GM21723 (cell line): ENCODE results near the gene RAD50.

Experiments
- ATAC-seq: cut with Tn5 transposase; IDR thresholded peaks from one replicate; pipeline ENCODE4 v1.9.1; 2021; ENCODE audit warnings: mild to moderate bottlenecking, moderate library complexity; ENCODE audit not compliant: unreplicated experiment

RAD50 gene

DNA sequence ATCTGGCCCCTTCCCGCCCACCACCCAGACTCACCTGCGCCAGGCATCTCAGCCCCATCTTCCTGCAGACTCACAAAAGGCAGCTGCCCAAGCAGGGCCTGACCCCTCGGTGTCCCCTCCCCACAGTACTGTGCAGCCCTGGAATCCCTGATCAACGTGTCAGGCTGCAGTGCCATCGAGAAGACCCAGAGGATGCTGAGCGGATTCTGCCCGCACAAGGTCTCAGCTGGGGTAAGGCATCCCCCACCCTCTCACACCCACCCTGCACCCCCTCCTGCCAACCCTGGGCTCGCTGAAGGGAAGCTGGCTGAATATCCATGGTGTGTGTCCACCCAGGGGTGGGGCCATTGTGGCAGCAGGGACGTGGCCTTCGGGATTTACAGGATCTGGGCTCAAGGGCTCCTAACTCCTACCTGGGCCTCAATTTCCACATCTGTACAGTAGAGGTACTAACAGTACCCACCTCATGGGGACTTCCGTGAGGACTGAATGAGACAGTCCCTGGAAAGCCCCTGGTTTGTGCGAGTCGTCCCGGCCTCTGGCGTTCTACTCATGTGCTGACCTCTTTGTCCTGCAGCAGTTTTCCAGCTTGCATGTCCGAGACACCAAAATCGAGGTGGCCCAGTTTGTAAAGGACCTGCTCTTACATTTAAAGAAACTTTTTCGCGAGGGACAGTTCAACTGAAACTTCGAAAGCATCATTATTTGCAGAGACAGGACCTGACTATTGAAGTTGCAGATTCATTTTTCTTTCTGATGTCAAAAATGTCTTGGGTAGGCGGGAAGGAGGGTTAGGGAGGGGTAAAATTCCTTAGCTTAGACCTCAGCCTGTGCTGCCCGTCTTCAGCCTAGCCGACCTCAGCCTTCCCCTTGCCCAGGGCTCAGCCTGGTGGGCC is 103.1 kb downstream of the RAD50 start:
- no peak for ATAC-seq

DNA sequence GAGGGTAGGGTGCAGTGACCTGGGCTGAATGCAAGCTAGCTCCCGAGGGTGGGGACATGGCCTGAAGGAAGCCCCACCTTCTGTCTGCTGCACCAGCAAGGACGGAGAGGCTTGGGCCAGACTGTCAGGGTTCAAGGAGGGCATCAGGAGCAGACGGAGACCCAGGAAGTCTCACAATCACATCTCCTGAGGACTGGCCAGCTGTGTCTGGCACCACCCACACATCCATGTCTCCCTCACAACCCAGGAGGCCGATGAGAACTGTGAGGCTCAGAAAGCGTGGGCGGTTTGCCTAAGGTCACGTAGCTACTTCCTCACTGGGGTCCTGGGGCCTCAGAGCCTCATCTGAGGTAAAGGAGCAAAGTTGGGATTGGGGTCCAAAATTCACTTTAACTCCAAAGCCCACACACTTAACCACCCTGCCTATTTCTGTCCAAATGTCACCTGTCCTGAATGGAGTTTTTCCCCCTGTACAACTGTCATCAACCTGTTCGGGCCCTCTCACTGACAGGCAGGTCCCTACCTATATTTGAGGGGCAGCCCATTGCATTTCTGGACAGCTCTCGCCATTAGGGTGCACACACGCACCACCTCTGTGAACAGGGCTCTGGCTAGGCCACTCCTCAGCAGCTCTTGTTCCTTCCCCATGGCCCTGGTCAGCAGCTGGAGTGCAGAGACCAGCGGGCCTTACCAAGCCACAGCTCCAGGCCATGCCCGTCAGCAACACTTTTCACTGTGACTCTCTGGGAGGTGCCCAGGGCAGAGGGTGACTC is 104.6 kb downstream of the RAD50 start:
- ATAC-seq = no peak

DNA sequence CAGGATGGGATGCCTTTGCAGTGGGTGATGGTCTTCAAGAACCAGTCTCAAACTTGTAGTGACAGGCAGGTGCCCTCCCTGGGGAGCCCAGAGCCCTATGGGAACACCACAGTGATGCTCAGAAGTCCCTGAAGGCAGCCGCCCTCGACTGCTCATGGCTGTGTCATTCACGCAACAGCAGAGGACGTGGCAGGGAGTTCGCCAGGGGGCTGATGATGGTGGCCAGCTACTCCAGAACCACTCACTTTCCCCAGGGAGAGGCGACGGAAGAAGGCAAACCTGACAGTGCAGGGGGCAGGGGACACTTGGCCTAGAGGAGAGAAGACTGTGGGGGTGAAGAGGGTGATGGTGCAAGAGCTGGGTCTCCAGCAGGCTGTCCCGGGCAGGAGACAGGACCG is 105.2 kb downstream of the RAD50 start:
- ATAC-seq = no peak

DNA sequence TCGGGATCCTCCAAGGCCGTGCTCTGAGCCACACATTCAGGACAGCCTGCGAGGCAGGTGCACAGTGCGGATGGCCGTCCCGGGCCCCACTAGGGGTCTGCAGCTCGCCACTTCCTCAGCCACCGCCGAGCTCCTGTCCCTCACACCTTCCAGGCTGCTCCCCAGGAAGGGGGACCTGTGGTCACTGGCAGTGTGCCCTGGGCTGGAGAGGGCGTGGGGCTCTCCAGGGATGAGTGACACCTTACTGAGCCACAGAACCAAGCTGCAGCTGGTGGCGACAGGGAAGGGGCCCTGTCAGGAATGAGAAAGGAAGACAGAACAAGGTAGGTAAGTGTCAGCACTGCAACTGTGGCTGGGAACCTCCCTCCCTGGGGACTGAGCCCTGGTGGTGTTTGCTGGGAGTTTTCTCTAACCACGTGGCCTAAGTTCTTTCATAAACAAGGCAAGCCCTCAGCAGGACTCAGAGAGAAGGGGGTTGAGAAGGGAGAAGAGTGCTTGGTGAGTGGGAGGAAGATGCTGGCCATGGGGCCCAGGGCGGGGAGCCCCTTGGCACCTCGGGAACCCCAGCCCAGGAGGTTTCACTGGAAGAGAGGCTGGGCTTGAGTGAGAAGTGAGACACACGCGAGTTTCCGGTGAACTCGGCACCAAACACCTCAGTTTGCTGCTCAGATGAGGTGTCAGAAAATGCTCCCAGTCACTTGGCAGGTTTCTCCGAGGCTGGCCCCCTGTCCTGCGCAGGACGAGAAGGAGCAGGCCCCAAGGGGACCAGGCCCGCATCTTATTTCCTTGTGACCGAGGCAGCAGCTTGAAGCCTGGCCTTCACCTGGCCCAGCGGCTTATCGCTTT is 106.4 kb downstream of the RAD50 start:
- ATAC-seq = peak; percentile 64

DNA sequence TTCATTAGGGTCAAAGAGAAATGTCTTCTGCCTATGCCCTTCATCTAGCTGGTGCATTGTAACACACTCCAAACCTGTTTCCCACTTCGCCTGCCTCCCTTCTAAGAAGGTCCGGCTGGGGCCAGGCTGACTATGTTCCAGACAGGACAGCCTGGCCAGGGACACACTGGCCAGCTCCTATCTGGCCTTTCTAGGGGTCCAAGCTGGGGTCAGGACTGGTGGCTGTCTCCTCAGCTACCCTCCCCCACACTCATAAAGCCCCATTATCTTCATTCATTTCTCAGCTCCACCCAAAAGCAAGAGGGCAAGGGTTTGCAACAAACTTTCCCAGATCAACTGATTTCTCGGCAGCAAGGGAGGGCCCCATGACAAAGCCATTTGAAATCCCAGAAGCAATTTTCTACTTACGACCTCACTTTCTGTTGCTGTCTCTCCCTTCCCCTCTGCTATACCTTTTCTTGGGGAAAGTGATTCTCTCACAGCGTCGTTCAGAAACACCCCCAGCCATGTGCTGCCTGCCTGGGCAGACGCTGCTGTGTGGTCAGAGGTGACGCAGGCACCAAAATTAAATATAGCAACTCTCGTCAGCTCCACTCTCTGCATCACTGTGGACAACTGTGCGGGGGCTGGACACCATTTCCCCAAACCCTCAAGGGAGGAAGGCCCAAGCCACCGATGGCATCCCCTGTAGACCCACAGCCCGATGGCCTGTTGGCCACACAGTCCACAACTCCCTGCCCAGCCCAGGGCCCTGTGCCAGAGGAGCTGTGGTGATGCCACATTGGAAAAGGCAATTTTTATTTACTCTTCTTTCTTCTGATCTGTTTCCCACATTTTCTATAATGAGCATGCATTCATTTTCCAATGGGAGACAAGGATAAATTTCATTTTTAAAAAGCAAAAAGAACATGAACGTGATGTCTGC is 107.3 kb downstream of the RAD50 start:
- peak; percentile 52 for ATAC-seq

DNA sequence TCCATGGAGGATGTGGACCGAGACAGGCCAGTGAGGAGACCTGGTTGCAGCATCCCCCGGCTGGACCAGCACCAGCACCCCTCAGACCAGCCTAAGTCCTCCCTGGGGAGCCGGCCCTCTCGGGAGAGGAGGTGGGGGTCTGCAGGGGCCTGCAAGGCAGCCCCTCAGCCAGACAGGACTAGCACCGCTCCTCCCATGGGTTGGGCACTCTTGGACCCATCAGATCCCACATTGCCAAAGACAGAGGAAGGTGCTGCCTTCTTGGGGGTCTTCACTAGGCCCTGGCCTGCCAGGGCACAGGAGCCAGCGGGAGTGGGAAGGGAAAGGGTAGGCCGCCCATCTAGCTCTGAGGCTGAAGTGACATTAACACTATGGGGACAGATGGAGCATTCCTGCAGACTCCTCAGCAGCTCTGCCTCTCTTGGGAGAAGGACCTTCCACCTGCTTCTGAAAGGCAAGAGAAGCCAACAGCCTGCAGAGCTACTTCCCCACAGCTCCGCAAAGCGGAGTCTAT is 108.0 kb downstream of the RAD50 start:
- no peak for ATAC-seq

DNA sequence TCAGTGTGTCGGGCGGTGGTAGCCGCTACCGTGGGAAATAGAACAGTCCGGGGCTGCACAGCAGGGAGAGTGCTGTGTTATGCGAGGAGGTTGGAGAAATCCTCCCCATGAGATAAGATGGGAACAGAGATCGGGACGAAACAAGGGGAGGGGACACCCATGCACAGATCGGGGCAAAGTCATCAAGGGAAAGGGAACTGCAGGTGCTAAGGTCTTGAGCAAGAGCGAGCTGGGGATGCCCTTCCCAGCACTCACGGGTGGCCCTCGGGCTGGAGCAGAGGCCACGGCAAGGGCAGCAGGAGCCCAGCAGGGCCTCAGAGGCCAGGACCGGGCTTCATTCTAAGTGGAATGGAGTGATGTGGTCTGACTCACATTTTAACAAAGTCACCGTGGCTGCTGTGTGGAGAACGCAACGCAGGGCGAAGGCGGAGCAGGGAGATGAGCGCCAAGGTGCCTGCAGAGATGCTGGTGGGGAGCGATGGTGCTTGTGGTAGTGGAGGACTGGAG is 108.8 kb downstream of the RAD50 start:
- no peak for ATAC-seq

DNA sequence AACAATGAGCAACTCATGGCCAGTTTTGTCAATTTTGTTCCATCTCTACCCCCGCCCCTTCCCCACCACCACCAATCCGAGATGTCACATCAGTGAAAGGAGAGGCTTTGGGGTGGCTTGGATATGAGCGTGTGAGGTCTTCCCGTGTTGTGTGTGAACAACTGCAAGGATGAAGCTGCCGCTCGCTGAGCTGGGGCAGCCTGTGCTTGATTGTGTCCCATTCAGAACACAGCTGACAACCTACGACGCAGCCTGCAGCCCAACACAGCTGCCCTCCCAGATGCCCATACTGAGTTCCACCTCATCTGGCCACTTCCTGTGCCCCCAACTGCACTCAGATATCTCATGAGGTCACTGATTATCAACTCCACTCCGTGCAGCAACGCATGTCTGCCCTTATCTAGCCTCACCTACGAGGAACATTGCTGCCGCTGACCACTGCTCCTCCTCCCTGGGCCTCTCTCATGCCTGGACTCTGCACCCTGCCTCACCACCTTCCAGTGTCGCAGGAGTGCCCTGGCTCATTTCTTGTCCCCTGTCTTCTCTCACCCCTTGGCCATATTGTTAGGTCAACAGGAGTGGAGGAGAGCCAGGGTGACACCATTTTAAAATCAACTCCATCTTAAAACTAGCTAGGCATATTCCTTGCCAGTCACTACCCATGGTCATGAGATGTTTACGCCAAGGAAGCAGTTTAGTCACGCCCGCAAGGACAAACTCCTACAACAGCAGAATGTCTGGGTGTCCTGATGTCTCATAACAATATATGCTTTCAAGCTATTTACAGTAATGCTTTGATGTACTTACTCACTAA is 109.7 kb downstream of the RAD50 start:
- ATAC-seq = no peak

DNA sequence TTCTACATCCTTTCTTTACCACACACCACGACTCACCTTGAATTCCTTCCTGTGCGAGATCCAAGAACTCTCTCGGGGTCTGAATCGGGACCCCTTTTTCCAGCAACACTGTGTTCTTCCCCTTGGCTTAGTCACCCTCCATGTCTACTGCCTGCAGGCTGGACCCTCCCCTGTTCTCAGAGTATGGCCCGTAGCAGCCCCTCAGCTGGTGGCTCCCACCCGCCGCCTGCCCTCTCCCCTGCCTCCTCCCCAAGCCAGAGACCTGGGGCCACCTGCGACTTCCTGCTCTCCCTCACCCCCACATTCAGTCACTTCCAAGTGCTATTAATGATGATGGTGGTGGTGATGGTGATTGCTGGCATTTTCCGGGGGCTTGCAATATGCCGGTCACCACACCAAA is 110.5 kb downstream of the RAD50 start:
- ATAC-seq = no peak

DNA sequence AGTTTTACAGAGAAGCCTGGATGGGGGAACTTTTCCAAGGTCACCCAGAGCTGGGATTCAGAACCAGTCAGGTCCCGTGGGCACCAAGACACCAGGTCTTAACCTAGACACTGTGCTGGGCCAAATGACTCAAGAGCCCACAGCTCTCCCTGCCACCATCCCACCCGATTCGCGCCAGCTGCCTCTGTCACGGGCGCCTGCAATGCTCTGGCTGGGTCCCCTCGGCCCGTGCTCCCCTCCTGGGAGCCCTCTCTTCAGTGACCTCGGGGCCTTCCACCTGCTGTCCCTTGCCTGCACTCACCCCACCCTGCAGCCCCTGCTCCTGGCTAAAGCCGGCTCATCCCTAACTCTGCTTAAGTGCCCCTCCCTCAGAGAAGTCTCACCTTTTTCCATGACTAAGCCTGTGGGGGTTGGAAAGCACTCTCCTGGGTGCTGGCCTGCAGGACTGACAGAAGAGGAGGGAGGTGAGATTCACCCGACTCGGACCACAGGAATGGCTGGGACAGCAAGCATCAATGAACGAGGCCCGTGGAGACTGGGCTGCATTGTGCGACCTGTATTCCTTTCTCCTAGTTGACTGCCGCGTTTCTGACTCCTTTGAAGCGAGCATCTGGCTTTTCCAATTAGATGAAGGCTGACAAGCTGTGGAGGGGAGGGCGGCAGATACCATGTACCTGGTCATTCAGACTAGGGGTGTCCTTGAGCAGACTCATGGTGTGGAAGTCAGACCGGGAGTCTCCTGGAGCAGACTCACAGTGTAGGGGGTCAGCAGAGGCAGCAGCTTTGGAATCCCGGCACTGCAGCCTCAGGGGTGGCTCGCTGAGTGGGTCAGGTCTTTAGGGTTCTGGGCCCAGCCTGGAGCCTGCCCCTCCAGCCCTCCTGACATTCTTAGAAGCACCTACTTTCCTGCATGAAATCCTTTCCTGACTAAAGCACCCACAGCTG is 111.3 kb downstream of the RAD50 start:
- ATAC-seq = no peak

DNA sequence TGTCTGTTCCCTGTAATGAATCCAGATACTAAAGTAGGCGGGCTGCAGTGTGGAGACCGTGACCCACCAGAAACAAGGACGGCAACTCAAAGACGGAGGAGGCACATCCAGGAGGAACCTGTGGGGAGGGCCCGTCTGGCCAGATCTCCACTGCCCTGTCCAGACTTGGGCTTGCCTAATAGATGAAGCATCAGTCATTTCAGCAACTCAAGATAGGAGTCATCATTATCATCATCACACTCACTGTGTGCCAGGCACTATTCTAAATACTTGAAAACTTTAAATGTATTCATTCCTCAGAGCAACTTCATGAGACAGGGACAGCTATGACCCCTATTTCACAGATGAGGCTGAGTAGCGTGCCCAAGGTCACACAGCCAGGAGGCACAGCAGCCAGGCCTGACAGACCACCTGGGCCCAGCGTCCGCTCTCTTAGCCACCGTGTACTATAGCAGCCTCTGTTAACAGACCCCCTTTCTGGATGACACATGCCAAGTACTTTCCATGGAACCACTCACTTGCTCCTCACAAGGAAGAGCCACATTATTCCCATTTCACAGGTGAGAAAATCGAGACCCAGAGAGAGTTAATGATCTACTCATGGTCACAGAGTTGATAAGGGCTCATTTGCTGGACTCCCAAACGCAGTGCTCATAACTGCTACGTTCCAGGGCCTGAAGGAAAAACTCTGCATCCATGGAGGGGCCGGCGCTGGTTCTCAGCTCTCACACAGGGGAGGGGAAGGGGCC is 112.1 kb downstream of the RAD50 start:
- no peak for ATAC-seq

DNA sequence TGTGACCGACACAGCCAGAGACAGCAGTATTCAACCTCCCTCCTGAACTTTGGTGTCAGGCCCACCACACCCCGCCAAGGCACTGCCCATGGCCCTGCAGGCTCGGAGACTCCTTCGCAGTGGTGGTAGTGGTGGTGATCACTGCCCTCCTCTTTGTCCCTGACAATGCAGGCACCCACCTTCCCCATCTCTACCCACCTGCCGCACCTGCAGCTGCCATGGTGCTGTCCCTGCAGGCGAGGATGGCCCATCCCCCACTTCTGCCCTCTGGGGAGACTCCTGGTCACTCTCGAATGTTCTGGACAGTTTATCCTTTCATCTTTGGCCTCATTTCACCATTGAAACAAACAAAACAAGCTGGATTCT is 112.7 kb downstream of the RAD50 start:
- no peak for ATAC-seq

DNA sequence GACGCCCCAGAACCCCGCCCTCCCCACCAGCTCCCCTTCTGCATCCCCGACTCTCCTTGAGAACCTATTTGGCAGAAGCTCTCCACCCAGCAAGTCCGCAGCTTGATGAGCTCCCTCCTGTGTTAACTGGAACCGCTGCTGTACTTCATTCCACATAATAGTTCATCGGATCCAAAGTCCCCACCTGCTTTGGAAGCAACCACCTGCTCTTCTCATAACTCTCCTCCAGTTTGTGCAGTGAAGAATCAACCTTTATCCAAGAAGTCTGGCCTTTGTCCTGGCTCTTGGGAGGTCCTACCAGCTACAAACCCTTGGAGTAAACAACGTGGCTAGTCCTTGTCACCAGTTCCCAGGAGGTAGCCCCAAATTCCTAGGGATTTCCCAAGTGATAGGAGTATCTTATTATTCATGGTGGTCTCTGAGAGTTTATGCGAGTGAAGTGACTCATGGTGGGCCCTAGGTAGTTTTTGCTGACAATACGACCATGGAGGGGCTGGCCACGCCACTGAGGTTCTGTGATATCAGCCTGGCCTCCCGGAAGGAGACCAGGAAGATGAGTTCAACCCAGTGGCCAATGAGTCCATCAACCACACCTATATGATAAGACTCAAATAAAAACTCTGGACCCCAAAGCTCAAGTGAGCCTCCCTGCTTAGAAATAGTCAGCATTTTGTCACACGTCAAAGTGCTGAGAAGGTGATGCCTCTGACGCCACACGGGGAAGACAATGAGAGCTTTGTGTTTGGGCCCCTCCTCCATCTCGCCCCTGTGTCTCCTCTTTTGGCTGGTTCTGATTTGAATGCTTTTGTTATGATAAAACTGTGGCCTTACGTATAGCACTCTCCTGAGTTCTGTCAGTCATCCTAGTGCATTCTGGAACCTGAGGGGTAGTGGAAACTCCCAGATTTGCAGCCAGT is 113.4 kb downstream of the RAD50 start:
- no peak for ATAC-seq

DNA sequence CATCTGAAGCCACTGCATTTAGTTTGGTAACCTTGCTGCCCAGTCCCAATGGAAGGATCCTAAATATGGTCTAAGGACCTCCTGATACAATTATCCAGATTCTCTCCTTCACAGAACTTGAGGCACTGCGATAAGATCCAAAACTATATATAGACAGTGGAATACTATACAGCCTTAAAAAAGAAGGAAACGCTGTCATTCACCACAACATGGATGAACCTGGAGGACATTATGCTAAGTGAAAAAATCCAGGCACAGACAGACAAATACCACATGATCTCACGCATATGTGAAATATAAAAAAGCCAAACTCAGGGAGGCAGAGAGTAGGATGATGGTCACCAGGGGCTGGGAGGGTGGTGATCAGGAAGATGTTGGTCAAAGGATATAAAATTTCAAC is 114.2 kb downstream of the RAD50 start:
- ATAC-seq = no peak

DNA sequence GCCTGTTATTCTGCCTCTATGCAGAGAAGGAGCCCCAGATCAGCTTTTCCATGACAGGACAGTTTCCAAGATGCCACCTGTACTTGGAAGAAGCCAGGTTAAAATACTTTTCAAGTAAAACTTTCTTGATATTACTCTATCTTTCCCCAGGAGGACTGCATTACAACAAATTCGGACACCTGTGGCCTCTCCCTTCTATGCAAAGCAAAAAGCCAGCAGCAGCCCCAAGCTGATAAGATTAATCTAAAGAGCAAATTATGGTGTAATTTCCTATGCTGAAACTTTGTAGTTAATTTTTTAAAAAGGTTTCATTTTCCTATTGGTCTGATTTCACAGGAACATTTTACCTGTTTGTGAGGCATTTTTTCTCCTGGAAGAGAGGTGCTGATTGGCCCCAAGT is 116.7 kb downstream of the RAD50 start:
- no peak for ATAC-seq

DNA sequence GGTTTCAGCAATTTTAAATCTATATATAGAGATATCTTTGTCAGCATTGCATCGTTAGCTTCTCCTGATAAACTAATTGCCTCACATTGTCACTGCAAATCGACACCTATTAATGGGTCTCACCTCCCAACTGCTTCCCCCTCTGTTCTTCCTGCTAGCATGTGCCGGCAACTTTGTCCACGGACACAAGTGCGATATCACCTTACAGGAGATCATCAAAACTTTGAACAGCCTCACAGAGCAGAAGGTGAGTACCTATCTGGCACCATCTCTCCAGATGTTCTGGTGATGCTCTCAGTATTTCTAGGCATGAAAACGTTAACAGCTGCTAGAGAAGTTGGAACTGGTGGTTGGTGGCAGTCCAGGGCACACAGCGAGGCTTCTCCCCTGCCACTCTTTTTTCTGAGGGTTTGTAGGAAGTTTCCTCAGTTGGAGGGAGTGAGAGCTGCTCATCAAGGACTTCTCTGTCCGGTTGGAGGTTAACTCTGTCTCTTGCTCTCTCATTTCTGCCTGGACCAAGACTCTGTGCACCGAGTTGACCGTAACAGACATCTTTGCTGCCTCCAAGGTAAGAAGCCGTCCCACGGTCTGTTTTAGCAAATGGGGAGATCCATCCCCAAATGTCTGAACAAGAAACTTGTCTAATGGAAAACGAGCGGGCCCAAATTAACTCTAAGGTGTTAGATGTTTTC is 117.3 kb downstream of the RAD50 start, which contains the start of gene IL4:
IL4 (plus strand) TSS at position 51 of the 692 bp plus-strand sequence; CDS start at position 113, 62 bp downstream.
- ATAC-seq = no peak
